Activated CD8-positive, alpha-beta memory T cell treated with anti-CD3 and anti-CD28 coated beads for 48 hours (primary cell): ENCODE measurements around the gene KCNB1.
A peak's percentile ranks its signal among the peaks of the same experiment; 100 is the strongest.

Experiments used
- DNase-seq, 3 experiments: peaks; one replicate each; pipeline ENCODE4 v3.0.0-alpha.2; 2020; ENCODE audit warnings: low read depth in 2 of 3, low spot score in 2 of 3

The KCNB1 gene

GRCh38 chr20:49482621-49483017 is at the start of gene KCNB1:
Gene KCNB1, minus strand, starts transcription at chr20:49482668. Its CDS starts 188 bp downstream, at chr20:49482480.
- peak in 1 of 3 experiments; percentile 9 for DNase-seq

- no peak for DNase-seq
Observed at GRCh38 chr20:49529470-49529869, 47.0 kb upstream of the KCNB1 start.

GRCh38 chr20:49526568-49526967 is 44.1 kb upstream of the KCNB1 start:
- no peak for DNase-seq

- DNase-seq, result no peak
Observed at GRCh38 chr20:49526056-49526455, 43.6 kb upstream of the KCNB1 start.

- no peak for DNase-seq
Observed at GRCh38 chr20:49523767-49524360, 41.4 kb upstream of the KCNB1 start.

GRCh38 chr20:49521356-49521755 is 38.9 kb upstream of the KCNB1 start:
- no peak for DNase-seq

- no peak for DNase-seq
Observed at GRCh38 chr20:49519777-49520359, 37.4 kb upstream of the KCNB1 start.

- no peak for DNase-seq
Observed at GRCh38 chr20:49519212-49519712, 36.8 kb upstream of the KCNB1 start.

GRCh38 chr20:49518576-49518975 is 36.1 kb upstream of the KCNB1 start:
- no peak for DNase-seq

GRCh38 chr20:49517805-49518100 is 35.3 kb upstream of the KCNB1 start:
- no peak for DNase-seq

GRCh38 chr20:49516916-49517804 is 34.7 kb upstream of the KCNB1 start:
- no peak for DNase-seq

GRCh38 chr20:49515586-49515985 is 33.1 kb upstream of the KCNB1 start:
- no peak for DNase-seq

- DNase-seq, result no peak
Observed at GRCh38 chr20:49513517-49513916, 31.0 kb upstream of the KCNB1 start.

- no peak for DNase-seq
Observed at GRCh38 chr20:49513009-49513408, 30.5 kb upstream of the KCNB1 start.

- DNase-seq, result no peak
Observed at GRCh38 chr20:49511788-49512525, 29.5 kb upstream of the KCNB1 start.

- no peak for DNase-seq
Observed at GRCh38 chr20:49510562-49511122, 28.2 kb upstream of the KCNB1 start.

- DNase-seq, result no peak
Observed at GRCh38 chr20:49508435-49509199, 26.1 kb upstream of the KCNB1 start.

GRCh38 chr20:49507741-49508434 is 25.4 kb upstream of the KCNB1 start:
- no peak for DNase-seq

GRCh38 chr20:49505518-49505917 is 23.1 kb upstream of the KCNB1 start:
- DNase-seq, result no peak

- DNase-seq, result no peak
Observed at GRCh38 chr20:49503176-49503575, 20.7 kb upstream of the KCNB1 start.
